ENCODE measurements around the gene ASPRV1. TPM values are rescaled to one million over a fixed set of nuclear protein-coding genes. Genes with fewer than 3 reads are reported as not detected.

The ASPRV1 gene
- total RNA-seq, 1 donor = 0.84 TPM

- Histone ChIP-seq H3K9me3 (ENCODE audit: low read depth, low read length) (no peaks in the 10 kb centered on the region), H3K27me3 (ENCODE audit: insufficient read depth, low read length) (no peaks in the 10 kb centered on the region), H3K4me3 (ENCODE audit: low read length) (no peak overlapping the region), H3K4me1 (ENCODE audit: insufficient read depth, low read length) (peaks cover 67% of the 10 kb centered on the region)
Measured at GRCh38 chr2:69943843-69944525, 17.4 kb downstream of the ASPRV1 start.

DNA sequence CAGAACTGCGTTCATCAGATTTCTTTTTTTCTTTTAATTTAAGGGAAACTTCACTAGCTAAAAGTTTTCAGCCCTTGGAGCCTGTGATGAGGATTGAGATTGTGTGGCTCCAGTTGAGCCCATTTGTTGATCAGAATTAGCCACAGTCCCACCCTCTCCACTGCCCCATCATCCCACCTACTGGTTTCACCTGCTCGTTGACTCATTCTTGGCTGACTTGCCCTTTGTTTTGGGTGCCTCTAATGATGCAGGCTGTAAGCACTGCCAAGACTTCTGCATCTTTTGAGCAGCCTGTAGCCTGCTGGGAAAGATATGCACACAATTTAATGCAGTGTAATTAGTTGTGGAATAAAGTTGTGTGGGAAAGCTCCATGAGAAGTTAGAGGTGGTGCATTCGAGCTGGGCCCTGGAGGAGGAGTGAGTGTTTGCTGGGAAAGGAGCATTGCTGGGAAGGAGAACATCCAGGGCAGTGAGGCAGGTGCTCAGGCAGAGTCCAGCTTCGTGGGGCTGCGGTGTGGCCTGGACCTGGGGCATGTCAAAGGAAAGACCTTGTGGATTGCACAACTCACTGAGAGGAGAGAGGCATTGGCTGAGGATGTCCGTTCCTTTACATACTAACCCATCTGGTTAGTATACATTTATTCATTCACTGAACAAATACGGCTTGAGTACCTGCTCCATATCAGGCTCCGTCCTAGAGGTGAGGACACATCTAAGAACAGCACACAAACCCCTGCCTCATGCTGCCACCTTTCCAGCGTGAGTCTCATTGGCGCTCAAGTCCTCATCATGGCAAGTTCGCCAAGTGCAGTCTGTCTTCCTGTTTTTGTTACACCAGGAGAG is 18.2 kb downstream of the ASPRV1 start:
- no peak overlapping the region for H3K4me3 ChIP-seq (ENCODE audit: low read length)
- no peaks in the 10 kb centered on the region for H3K9me3 ChIP-seq (ENCODE audit: low read depth, low read length)
- peaks cover 59% of the 10 kb centered on the region for H3K4me1 ChIP-seq (ENCODE audit: insufficient read depth, low read length)
- no peaks in the 10 kb centered on the region for H3K27me3 ChIP-seq (ENCODE audit: insufficient read depth, low read length)

- no peaks in the 10 kb centered on the region for H3K27me3 ChIP-seq (ENCODE audit: insufficient read depth, low read length)
- H3K4me3 ChIP-seq (ENCODE audit: low read length) = no peak overlapping the region
- H3K9me3 ChIP-seq (ENCODE audit: low read depth, low read length) = no peaks in the 10 kb centered on the region
- peaks cover 45% of the 10 kb centered on the region for H3K4me1 ChIP-seq (ENCODE audit: insufficient read depth, low read length)
Measured at GRCh38 chr2:69940691-69941090, 20.7 kb downstream of the ASPRV1 start.

DNA sequence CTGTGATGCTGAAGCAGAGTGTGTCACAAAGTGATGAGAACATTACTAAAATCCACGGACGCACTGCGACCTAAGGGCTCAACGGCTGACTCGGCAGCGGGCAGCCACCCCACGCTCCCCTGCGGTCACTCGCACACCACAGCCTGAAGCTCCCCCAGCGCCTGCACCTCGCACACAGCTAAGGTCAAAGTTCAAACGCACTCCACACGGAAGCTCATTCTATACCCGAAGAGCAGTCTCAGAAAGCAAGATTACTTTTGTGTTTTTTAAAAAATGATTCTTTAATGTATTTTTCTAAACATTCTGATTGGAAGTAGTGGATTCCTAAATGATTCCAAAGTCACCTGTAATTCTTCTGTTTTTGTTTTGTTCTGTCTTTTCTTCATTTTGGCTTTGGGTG is 21.7 kb downstream of the ASPRV1 start:
- Histone ChIP-seq H3K27me3 (ENCODE audit: insufficient read depth, low read length) (no peaks in the 10 kb centered on the region), H3K4me3 (ENCODE audit: low read length) (no peak overlapping the region), H3K4me1 (ENCODE audit: insufficient read depth, low read length) (peaks cover 45% of the 10 kb centered on the region), H3K9me3 (ENCODE audit: low read depth, low read length) (no peaks in the 10 kb centered on the region)

GRCh38 chr2:69937968-69938367 is 23.5 kb downstream of the ASPRV1 start:
- peaks cover 45% of the 10 kb centered on the region for H3K4me1 ChIP-seq (ENCODE audit: insufficient read depth, low read length)
- H3K27me3 ChIP-seq (ENCODE audit: insufficient read depth, low read length) = no peaks in the 10 kb centered on the region
- H3K9me3 ChIP-seq (ENCODE audit: low read depth, low read length) = no peaks in the 10 kb centered on the region
- H3K4me3 ChIP-seq (ENCODE audit: low read length) = no peak overlapping the region

DNA sequence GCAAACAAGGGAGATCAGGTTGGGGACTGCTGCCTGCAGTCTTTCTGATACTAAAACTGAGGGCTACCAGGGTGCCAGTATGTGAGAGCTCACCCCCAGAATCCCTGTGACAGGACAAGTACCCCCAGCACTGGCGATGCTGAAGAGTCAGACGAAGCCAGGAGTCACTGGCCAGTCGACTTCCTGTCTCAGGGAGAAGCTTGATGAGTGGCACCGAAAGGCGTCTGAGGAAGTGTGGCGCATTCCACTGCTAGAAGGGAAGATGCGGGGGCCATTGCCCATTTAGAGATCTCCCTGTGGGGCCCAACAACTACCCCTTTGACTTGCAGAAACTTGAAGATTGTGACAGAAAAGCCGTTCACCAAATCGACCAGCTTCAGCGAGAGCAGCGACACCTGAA is 24.5 kb downstream of the ASPRV1 start:
- Histone ChIP-seq H3K4me1 (ENCODE audit: insufficient read depth, low read length) (peaks cover 49% of the 10 kb centered on the region), H3K27me3 (ENCODE audit: insufficient read depth, low read length) (no peaks in the 10 kb centered on the region), H3K9me3 (ENCODE audit: low read depth, low read length) (no peaks in the 10 kb centered on the region), H3K4me3 (ENCODE audit: low read length) (no peak overlapping the region)

DNA sequence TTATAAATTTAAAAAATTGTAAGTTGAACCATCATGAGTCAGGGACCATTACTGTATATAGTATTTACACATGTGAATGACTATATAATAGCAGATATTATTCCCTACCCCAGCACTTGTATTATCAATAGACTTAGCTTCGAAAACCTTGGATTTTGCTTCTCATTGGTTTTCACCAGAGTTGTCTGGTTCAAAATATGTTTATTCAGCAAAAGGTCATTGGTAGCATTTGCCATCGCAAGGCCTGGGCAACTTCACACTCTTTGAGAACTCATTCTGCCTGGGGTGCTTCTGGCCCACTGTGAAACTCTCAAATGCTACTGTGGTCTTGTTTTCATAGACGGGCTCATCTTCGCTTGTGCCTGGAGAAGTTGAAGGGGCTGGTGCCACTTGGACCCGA is 26.4 kb downstream of the ASPRV1 start:
- Histone ChIP-seq H3K4me1 (ENCODE audit: insufficient read depth, low read length) (peaks cover 65% of the 10 kb centered on the region), H3K4me3 (ENCODE audit: low read length) (no peak overlapping the region), H3K9me3 (ENCODE audit: low read depth, low read length) (no peaks in the 10 kb centered on the region), H3K27me3 (ENCODE audit: insufficient read depth, low read length) (no peaks in the 10 kb centered on the region)

GRCh38 chr2:69934614-69934908 is 26.9 kb downstream of the ASPRV1 start:
- Histone ChIP-seq H3K4me1 (ENCODE audit: insufficient read depth, low read length) (peaks cover 65% of the 10 kb centered on the region), H3K27me3 (ENCODE audit: insufficient read depth, low read length) (no peaks in the 10 kb centered on the region), H3K4me3 (ENCODE audit: low read length) (no peak overlapping the region), H3K9me3 (ENCODE audit: low read depth, low read length) (no peaks in the 10 kb centered on the region)

- Histone ChIP-seq H3K4me3 (ENCODE audit: low read length) (no peak overlapping the region), H3K4me1 (ENCODE audit: insufficient read depth, low read length) (peaks cover 69% of the 10 kb centered on the region), H3K9me3 (ENCODE audit: low read depth, low read length) (no peaks in the 10 kb centered on the region), H3K27me3 (ENCODE audit: insufficient read depth, low read length) (no peaks in the 10 kb centered on the region)
Measured at GRCh38 chr2:69933839-69934613, 27.4 kb downstream of the ASPRV1 start.

- H3K4me1 ChIP-seq (ENCODE audit: insufficient read depth, low read length) = peaks cover 76% of the 10 kb centered on the region
- H3K27me3 ChIP-seq (ENCODE audit: insufficient read depth, low read length) = no peaks in the 10 kb centered on the region
- H3K4me3 ChIP-seq (ENCODE audit: low read length) = no peak overlapping the region
- H3K9me3 ChIP-seq (ENCODE audit: low read depth, low read length) = no peaks in the 10 kb centered on the region
Measured at GRCh38 chr2:69933254-69933828, 28.1 kb downstream of the ASPRV1 start.

DNA sequence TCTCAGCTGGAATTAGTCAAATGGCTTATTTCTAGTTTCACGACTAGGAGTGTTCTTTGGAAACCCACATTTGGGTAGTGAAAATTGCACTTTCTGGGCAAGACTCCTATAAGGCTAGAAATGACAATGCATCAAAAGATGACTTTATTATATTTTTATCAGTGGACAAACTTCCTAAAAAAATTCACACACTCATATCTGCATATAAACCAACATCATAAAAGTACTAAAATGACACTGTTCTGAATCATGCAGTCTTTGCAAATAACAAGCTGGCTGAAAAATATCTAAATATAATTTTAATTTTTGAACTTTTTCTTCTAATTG is 28.9 kb downstream of the ASPRV1 start:
- H3K4me1 ChIP-seq (ENCODE audit: insufficient read depth, low read length) = peaks cover 78% of the 10 kb centered on the region
- H3K27me3 ChIP-seq (ENCODE audit: insufficient read depth, low read length) = no peaks in the 10 kb centered on the region
- H3K9me3 ChIP-seq (ENCODE audit: low read depth, low read length) = no peaks in the 10 kb centered on the region
- H3K4me3 ChIP-seq (ENCODE audit: low read length) = no peak overlapping the region

- H3K4me1 ChIP-seq (ENCODE audit: insufficient read depth, low read length) = peaks cover 83% of the 10 kb centered on the region
- H3K9me3 ChIP-seq (ENCODE audit: low read depth, low read length) = no peaks in the 10 kb centered on the region
- no peak overlapping the region for H3K4me3 ChIP-seq (ENCODE audit: low read length)
Measured at GRCh38 chr2:69931832-69932595, 29.4 kb downstream of the ASPRV1 start.

DNA sequence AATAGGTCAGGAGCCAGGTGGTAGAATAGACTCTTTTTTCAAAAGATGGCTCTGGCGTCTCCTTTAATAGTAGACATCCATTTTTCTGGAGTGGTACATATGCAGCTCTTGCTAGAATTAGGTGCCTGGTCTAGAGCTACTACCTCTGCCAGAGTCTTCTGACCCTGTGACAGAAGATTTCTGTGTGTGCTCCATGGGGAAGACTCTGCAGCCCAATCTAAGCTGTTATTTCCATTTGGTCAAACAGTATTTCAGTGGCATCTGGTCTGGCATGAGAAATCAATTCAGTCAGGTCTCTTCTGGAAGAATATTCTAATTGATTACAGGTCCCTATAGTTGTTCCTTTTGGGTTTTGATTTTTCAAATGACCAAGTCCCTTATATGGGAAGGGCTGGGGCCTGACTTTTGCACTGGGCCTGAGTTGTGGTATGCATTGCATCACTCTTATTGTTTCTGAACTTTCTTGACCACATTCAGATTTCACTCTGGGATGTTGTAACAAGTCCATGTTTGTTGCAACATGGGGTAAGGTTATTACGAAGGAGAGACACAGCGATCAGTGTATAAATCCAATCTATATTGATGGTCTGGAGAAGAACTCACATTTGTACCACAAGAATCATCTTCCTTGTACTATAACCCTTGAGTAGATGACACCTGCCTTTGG is 34.4 kb downstream of the ASPRV1 start:
- Histone ChIP-seq H3K4me1 (ENCODE audit: insufficient read depth, low read length) (peaks cover 56% of the 10 kb centered on the region), H3K4me3 (ENCODE audit: low read length) (no peak overlapping the region), H3K27me3 (ENCODE audit: insufficient read depth, low read length) (no peaks in the 10 kb centered on the region), H3K9me3 (ENCODE audit: low read depth, low read length) (no peaks in the 10 kb centered on the region)

More at GRCh38 chr2:69931832-69932595, 29.4 kb downstream of the ASPRV1 start:
- H3K27me3 ChIP-seq (ENCODE audit: insufficient read depth, low read length) = no peaks in the 10 kb centered on the region

- H3K4me3 ChIP-seq (ENCODE audit: low read length) = no peak overlapping the region
- no peaks in the 10 kb centered on the region for H3K27me3 ChIP-seq (ENCODE audit: insufficient read depth, low read length)
- no peaks in the 10 kb centered on the region for H3K9me3 ChIP-seq (ENCODE audit: low read depth, low read length)
- peaks cover 37% of the 10 kb centered on the region for H3K4me1 ChIP-seq (ENCODE audit: insufficient read depth, low read length)
Measured at GRCh38 chr2:69923116-69923515, 38.3 kb downstream of the ASPRV1 start.

Data from mononuclear cell (primary cell).